GM21381 (cell line): ENCODE results near the gene CADM2.

Experiments
- ATAC-seq: cut with Tn5 transposase; IDR thresholded peaks from one replicate; pipeline ENCODE4 v1.9.1; 2021; ENCODE audit warnings: mild to moderate bottlenecking, moderate library complexity; ENCODE audit not compliant: unreplicated experiment

The CADM2 gene

DNA sequence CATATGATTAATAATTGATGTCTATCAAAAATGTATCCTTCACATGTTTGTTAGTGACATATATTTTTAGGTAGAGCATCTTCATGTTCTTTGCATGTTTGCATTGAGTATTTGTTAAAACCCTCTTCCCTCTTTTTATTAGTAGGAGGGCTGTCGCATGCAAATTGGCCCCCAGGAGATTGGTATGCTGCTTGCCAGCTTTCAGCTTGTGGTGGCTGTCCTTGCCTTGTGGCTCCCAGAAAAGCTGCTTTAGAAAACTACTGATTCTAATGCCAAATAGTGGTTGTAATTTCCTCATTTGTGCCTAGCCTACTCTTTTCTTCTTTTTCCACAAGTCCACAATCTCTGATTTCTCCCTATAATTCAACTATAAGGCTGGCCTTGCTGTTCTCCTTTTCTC lies 1145.4 kb downstream of the CADM2 start:
- ATAC-seq, result no peak

DNA sequence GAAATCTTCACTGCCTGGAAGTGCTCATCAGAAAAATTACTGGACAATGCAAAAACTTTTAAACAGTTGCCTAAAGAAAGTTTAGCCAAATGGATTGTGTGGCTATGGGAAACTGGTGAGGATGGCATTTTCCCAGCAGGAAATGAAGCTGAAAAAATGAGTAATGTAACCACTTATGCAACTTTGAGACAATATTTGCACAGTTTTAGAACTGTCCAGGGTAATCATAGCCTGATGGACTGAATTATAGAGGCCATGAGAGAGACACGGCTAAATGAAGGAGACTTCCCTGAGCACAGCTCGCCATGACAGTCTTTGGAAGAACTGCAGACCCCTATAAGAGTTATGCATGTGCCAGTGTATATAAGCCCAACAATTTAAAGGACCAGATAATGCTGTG lies 1150.6 kb downstream of the CADM2 start:
- no peak for ATAC-seq
